ENCODE measurements around the gene VEGFA.

Gene VEGFA

DNA sequence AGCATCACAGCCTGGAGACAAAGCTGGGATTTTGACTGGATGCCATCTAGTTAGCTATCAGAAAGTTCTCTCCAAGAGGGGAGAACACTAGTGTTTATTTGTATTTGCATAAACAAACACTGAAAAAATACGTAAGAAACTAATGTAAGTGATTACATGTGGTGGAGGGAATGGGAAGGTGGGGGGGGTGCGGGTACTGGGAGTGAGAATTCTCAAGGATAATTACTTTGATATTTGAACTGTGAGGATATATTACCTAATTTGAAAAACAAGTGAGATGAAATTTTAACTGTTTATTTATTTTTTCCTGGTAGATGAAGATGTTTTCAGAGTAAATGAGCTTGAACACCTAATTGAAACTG is 54.7 kb downstream of the VEGFA start:
- no peak for DNase-seq (ENCODE audit: low read depth)
- TF ChIP-seq CTCF (IDR thresholded peaks at IDR 0.05; ENCODE audit: low read depth, low read length, missing control alignments) = no peak
- no peak overlapping the region for H3K4me3 ChIP-seq (ENCODE audit: low read depth, low read length)

DNA sequence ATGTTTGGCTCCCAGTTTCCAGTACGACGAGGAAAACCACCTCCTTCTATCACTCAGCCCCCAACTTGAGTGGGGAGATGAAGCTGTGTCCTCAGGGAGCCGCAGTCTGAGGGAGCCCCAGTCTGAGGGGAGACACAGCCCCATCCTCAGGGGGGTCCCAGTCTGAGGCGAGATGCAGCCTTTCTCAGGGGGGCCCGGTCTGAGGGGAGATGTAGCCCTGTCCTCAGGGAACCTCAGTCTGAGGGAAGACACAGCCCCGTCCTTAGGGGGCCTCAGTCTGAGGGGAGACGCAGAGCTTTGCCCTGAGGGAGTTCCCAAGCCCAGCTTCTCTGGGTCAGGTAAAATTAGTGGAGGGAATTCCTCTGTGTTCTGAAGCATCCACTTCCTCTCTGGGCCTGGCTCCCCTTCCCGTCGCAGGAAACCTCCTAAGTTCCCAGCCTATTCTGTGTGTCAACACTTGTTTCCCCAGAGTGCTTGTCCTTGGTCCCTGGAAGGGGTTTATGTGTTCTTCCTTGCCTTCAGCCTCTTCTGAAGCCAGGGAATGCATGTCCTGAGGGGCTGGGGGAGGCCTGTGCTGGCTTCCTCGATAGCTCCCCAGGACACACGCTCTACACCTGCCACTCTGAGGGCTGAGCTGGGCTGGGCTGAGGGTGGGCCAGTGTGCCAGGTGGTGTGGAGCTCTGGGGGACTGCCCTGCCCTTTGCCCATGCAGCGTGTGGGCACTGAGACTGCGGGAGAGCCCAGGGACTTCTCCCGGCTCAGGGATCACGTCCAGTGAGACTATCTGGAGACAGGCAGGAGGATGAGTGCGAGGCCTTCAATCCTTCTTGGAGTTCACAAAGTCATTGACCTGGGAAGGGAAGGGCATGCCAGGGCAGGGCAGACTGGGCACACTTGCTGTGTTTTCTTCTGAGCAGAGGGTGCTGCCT is 55.4 kb downstream of the VEGFA start:
- TF ChIP-seq CTCF (IDR thresholded peaks at IDR 0.05; ENCODE audit: low read depth, low read length, missing control alignments) = no peak
- no peak overlapping the region for H3K4me3 ChIP-seq (ENCODE audit: low read depth, low read length)
- no peak for DNase-seq (ENCODE audit: low read depth)

DNA sequence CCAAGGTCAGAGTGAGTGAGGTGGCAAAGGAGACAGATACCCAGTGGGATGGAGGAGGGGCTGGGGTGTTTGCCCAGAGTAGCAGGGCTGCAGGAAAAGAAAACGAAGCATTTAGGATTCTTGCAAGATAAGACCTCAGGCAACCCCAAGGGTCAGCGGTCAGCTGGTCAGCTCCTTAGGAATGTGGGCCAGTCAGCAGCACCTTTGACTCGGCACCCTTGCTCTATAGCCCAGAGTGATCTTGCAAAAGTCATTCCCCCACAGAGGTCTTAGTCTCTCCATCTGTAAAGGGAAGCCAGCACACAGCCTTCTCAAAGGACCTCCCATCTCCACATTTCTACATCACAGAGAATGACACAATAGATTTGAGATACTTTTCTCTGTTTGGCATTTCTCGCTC is 56.7 kb downstream of the VEGFA start:
- no peak for DNase-seq (ENCODE audit: low read depth)
- no peak for TF ChIP-seq CTCF (IDR thresholded peaks at IDR 0.05; ENCODE audit: low read depth, low read length, missing control alignments)

GRCh38 chr6:43827898-43828297 is 57.9 kb downstream of the VEGFA start:
- TF ChIP-seq CTCF (IDR thresholded peaks at IDR 0.05; ENCODE audit: low read depth, low read length, missing control alignments) = no peak
- DNase-seq (ENCODE audit: low read depth) = no peak
- H3K4me3 ChIP-seq (ENCODE audit: low read depth, low read length) = no peak overlapping the region

More for the DNA sequence above, 56.7 kb downstream of the VEGFA start:
- no peak overlapping the region for H3K4me3 ChIP-seq (ENCODE audit: low read depth, low read length)

DNA sequence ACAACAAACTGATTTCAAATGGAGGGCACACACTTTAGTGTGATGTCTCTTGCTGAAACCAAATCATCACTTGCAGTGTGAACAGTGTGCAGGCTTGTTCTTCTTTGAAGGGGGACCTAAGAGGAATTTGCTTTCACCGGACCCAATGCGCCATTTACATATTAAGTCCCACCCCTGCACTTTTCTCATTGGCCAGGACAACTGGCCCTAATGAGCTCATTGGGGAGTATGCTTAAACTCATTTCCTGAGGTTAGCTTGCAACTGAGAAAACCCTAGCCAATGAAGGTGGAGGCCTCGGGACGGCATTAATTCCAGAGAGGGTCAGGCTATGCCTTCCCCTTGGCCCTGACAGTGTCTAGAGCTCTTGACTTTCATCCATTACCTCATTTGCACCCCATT is 58.7 kb downstream of the VEGFA start:
- no peak for TF ChIP-seq CTCF (IDR thresholded peaks at IDR 0.05; ENCODE audit: low read depth, low read length, missing control alignments)
- H3K4me3 ChIP-seq (ENCODE audit: low read depth, low read length) = no peak overlapping the region
- DNase-seq (ENCODE audit: low read depth) = no peak

DNA sequence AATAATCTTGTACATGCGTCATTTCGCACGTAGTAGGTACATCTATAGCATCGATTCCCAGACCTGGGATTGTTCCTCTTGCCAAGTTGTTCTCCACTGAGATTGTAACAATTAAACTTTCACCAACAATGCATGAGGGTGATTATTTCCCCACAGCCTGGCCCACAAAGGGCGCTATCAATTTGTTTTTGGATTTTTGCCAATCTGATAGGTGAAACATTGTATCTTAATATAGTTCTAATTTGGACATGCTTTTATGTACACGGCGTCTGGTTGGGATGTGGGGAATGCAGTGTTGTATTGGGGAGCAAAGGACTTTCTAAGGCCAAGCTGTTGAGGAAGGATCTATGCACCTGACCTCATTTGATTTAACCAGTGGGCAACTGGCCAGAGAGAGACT is 59.5 kb downstream of the VEGFA start:
- TF ChIP-seq CTCF (IDR thresholded peaks at IDR 0.05; ENCODE audit: low read depth, low read length, missing control alignments) = no peak

GRCh38 chr6:43830775-43831174 is 60.8 kb downstream of the VEGFA start:
- no peak for TF ChIP-seq CTCF (IDR thresholded peaks at IDR 0.05; ENCODE audit: low read depth, low read length, missing control alignments)
- DNase-seq (ENCODE audit: low read depth) = no peak
- H3K4me3 ChIP-seq (ENCODE audit: low read depth, low read length) = no peak overlapping the region

More for the DNA sequence above, 59.5 kb downstream of the VEGFA start:
- DNase-seq (ENCODE audit: low read depth) = no peak
- H3K4me3 ChIP-seq (ENCODE audit: low read depth, low read length) = no peak overlapping the region

Data from GM12864 (cell line).